GM21515 (cell line): ENCODE results near the gene PCNX2.

Experiments
- ATAC-seq: cut with Tn5 transposase; IDR thresholded peaks from one replicate; pipeline ENCODE4 v1.9.1; 2021; ENCODE audit not compliant: unreplicated experiment

Gene PCNX2

GRCh38 chr1:233320023-233320422, 24.5 kb upstream of the PCNX2 start:
- ATAC-seq: no peak

GRCh38 chr1:233319272-233319671, 23.7 kb upstream of the PCNX2 start:
- no peak for ATAC-seq

- ATAC-seq: no peak
Measured at GRCh38 chr1:233316473-233316872, 20.9 kb upstream of the PCNX2 start.

GRCh38 chr1:233315718-233316301, 20.3 kb upstream of the PCNX2 start:
- ATAC-seq: no peak

GRCh38 chr1:233313434-233314155, 18.1 kb upstream of the PCNX2 start:
- no peak for ATAC-seq

GRCh38 chr1:233304489-233305102, 9.1 kb upstream of the PCNX2 start:
- no peak for ATAC-seq

- ATAC-seq: no peak
Measured at GRCh38 chr1:233300326-233300725, 4.8 kb upstream of the PCNX2 start.

- ATAC-seq: no peak
Measured at GRCh38 chr1:233299450-233299849, 3.9 kb upstream of the PCNX2 start.

GRCh38 chr1:233295975-233296322, 424 bp upstream of the PCNX2 start:
- ATAC-seq: no peak

- peak; percentile 38 for ATAC-seq
Measured at GRCh38 chr1:233294913-233295236, 650 bp downstream of the PCNX2 start.

GRCh38 chr1:233293556-233294446, 1.7 kb downstream of the PCNX2 start:
- ATAC-seq: no peak

GRCh38 chr1:233290396-233291034, 5.0 kb downstream of the PCNX2 start:
- no peak for ATAC-seq

GRCh38 chr1:233289676-233290075, 5.8 kb downstream of the PCNX2 start:
- ATAC-seq: no peak

GRCh38 chr1:233282582-233282886, 13.0 kb downstream of the PCNX2 start:
- no peak for ATAC-seq

- ATAC-seq: peak; percentile 94
Measured at GRCh38 chr1:233281711-233282581, 13.6 kb downstream of the PCNX2 start.

- no peak for ATAC-seq
Measured at GRCh38 chr1:233279971-233280370, 15.6 kb downstream of the PCNX2 start.

GRCh38 chr1:233278631-233279030, 16.9 kb downstream of the PCNX2 start:
- no peak for ATAC-seq

GRCh38 chr1:233277637-233278606, 17.6 kb downstream of the PCNX2 start:
- no peak for ATAC-seq

GRCh38 chr1:233269656-233270055, 25.9 kb downstream of the PCNX2 start:
- no peak for ATAC-seq
